ENCODE results near the gene GEN1. TPM values are rescaled to one million over a fixed set of nuclear protein-coding genes. Genes with fewer than 3 reads are reported as not detected.

Gene GEN1
- total RNA-seq, 1 donor from 2014 or later = 15.6 TPM

- no peak overlapping the region for H3K4me3 ChIP-seq (ENCODE audit: low read depth, low read length)
- no peak for DNase-seq (ENCODE audit: low read depth)
- TF ChIP-seq, protein P1, sequence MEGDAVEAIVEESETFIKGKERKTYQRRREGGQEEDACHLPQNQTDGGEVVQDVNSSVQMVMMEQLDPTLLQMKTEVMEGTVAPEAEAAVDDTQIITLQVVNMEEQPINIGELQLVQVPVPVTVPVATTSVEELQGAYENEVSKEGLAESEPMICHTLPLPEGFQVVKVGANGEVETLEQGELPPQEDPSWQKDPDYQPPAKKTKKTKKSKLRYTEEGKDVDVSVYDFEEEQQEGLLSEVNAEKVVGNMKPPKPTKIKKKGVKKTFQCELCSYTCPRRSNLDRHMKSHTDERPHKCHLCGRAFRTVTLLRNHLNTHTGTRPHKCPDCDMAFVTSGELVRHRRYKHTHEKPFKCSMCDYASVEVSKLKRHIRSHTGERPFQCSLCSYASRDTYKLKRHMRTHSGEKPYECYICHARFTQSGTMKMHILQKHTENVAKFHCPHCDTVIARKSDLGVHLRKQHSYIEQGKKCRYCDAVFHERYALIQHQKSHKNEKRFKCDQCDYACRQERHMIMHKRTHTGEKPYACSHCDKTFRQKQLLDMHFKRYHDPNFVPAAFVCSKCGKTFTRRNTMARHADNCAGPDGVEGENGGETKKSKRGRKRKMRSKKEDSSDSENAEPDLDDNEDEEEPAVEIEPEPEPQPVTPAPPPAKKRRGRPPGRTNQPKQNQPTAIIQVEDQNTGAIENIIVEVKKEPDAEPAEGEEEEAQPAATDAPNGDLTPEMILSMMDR (conservative IDR thresholded peaks at IDR 0.05; ENCODE audit: low read depth, low read length) = no peak
Observed at GRCh38 chr2:17800693-17801458, 46.9 kb downstream of the GEN1 start.

DNA sequence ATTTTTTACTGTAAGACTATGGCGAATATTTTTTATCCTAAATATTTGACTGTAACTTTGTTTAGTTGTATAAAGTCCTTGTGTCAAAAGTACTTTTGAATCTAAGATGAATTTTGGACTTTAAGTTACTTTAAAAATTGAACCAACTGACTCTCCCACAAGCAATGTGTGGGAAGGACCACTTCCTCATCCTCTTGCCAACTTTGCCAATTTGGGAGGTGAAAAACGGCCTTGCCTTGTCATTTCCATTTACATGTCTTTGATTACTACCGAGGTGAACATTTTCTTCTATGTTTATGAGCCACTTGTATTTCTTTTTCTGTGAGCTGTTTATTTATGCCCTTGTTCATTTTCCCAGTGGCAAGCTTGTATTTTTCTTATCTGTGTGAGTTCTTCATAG, 49.6 kb downstream of the GEN1 start:
- TF ChIP-seq, protein P1 (conservative IDR thresholded peaks at IDR 0.05; ENCODE audit: low read depth, low read length) = no peak
- DNase-seq (ENCODE audit: low read depth) = no peak
- H3K4me3 ChIP-seq (ENCODE audit: low read depth, low read length) = no peak overlapping the region

DNA sequence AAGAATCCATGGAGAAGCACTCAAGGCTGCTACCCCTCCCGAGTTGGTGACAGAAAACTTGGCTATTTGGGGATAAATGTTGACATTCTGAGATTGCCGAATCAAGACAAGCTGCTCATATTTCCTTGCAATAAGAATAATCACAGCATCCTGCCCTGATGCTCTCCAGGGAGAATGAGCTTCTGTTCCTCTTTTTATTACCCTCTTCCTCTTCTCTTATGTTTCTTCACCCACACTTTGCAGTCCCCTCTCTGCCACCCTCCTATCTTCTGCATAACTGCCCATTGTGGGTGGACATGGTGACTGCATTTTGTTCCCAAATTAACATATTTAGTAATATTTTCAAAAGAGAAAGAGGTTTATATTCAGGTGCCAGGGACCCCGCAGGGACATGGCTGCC, 50.4 kb downstream of the GEN1 start:
- no peak for DNase-seq (ENCODE audit: low read depth)
- no peak overlapping the region for H3K4me3 ChIP-seq (ENCODE audit: low read depth, low read length)
- TF ChIP-seq, protein P1 (conservative IDR thresholded peaks at IDR 0.05; ENCODE audit: low read depth, low read length) = no peak

GRCh38 chr2:17805166-17805565, 51.2 kb downstream of the GEN1 start:
- no peak overlapping the region for H3K4me3 ChIP-seq (ENCODE audit: low read depth, low read length)
- no peak for DNase-seq (ENCODE audit: low read depth)
- TF ChIP-seq, protein P1 (conservative IDR thresholded peaks at IDR 0.05; ENCODE audit: low read depth, low read length) = no peak

- H3K4me3 ChIP-seq (ENCODE audit: low read depth, low read length) = no peak overlapping the region
- no peak for DNase-seq (ENCODE audit: low read depth)
- TF ChIP-seq, protein P1 (conservative IDR thresholded peaks at IDR 0.05; ENCODE audit: low read depth, low read length) = no peak
Observed at GRCh38 chr2:17805717-17806363, 51.9 kb downstream of the GEN1 start.

- TF ChIP-seq, protein P1 (conservative IDR thresholded peaks at IDR 0.05; ENCODE audit: low read depth, low read length) = no peak
- no peak overlapping the region for H3K4me3 ChIP-seq (ENCODE audit: low read depth, low read length)
- no peak for DNase-seq (ENCODE audit: low read depth)
Observed at GRCh38 chr2:17813010-17813741, 59.2 kb downstream of the GEN1 start.

Measured in epithelial cell of proximal tubule (primary cell).